GM21529 (cell line): Measurements from ENCODE around the gene PDE10A.
A peak's percentile ranks its signal among the peaks of the same experiment; 100 is the strongest.
"Not testable (repeated sequence)": the region's sequence is repeated elsewhere in the genome, so short reads cannot be mapped to it uniquely, and the experiment has no call there.

Source experiments
- ATAC-seq: cut with Tn5 transposase; IDR thresholded peaks from one replicate; pipeline ENCODE4 v1.9.1; 2021; ENCODE audit not compliant: unreplicated experiment

Gene PDE10A

DNA sequence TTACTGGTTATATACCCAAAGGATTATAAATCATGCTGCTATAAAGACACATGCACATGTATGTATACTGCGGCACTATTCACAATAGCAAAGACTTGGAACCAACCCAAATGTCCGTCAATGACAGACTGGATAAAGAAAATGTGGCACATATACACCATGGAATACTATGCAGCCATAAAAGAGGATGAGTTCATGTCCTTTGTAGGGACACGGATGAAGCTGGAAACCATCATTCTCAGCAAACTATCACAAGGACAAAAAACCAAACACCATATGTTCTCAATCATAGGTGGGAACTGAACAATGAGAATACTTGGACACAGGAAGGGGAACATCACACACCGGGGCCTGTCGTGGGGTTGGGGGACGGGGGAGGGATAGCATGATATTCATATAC is 104.9 kb downstream of the PDE10A start:
- ATAC-seq, result not testable (repeated sequence)

- ATAC-seq, result no peak
These were observed 105.4 kb downstream of the PDE10A start for GRCh38 chr6:165557674-165558073.

DNA sequence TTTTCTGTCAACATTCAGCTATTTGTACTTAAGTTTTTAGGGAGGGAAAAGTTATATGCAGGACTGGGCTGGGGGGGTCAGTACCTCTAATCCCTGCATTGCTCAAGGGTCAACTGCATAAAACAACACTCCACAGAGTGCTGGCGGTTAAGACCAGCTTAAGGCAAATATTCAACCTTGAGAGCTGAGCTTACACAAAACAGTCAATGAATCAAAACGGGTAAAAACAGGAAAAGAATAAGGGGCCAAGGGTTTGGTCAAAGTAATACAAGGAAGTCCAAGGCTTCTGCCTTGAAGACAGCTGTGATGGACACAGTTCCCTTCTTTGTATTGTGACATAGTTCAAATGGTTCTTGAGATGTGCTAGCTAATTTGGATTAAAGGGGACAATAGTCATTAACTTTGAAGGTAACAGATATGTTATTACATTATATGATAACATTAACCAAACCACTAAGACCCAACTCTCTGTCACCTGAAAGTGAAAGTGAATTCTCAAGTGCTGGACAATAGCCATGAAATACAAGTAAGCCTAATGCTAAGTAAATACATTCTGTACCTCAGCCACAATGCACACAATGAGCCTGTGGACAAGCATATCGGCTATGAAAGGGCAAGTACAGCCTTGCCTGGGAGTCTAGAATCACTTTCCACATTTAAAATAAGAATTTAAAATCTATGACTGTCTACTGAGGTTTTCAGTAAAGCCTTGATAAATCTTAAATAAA is 106.8 kb downstream of the PDE10A start:
- ATAC-seq, result no peak

DNA sequence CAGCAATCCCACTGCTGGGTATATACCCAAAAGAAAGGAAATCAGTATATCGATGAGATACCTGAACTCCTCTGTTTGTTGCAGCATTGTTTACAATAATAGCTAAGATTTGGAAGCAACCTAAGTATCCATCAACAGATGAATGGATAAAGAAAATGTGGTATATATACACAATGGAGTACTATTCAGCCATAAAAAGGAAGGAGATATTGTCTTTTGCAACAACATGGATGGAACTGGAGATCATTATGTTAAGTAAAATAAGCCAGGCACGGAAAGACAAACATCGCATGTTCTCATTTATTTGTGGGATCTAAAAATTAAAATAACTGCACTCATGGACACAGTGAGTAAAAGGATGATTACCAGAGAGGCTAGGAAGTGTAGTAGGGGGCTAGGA is 108.4 kb downstream of the PDE10A start:
- ATAC-seq, result not testable (repeated sequence)

GRCh38 chr6:165552248-165552736 is 110.7 kb downstream of the PDE10A start:
- no peak for ATAC-seq

DNA sequence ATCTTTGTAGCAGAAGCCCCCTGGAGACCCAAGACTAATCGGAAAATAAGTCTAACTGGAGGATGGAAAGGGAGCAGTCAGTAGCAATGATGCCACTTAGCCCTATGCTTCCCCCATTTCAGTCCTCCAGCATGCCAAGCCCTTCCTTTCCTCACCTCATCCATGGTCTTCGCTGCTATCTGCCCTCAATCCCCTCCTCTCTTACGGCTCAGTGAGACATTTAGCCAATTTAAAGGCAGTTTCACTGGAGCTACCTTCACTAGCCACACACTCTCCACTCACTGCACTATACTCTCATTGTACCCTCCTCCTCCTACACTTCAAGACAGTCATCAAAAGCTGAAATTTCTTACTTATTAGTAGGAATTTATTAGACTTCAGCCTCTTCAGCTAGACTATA is 111.2 kb downstream of the PDE10A start:
- ATAC-seq, result no peak

DNA sequence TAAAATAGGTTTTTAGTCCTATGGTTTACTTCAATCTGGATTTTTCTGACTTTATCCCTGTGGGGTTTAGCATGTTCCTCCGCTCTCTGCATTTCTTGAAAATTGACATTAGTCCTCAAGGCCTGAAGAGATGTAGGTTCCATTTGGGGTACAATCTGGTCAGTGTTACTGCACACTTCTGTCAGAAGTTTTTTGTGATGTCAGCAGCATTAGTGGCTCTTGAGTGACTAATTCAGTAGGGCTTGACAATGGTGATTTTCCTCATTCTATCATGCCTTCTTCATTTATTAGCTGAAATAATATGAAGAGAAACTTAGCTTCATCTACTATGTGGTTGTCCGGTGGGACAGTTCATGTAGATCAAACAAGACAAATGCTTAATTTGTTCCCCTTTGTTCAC is 114.6 kb downstream of the PDE10A start:
- ATAC-seq, result no peak

- ATAC-seq, result no peak
These were observed 117.2 kb downstream of the PDE10A start for GRCh38 chr6:165545806-165546205.

- ATAC-seq, result no peak
These were observed 119.3 kb downstream of the PDE10A start for GRCh38 chr6:165543781-165544180.

- no peak for ATAC-seq
These were observed 126.1 kb downstream of the PDE10A start for GRCh38 chr6:165536911-165537310.

GRCh38 chr6:165519316-165519715 is 143.7 kb downstream of the PDE10A start:
- no peak for ATAC-seq

GRCh38 chr6:165515963-165516624 is 146.9 kb downstream of the PDE10A start:
- no peak for ATAC-seq

GRCh38 chr6:165514621-165515020 is 148.4 kb downstream of the PDE10A start:
- ATAC-seq, result no peak

- peak; percentile 77 for ATAC-seq
These were observed 151.2 kb downstream of the PDE10A start for GRCh38 chr6:165511807-165512206.

- no peak for ATAC-seq
These were observed 154.6 kb downstream of the PDE10A start for GRCh38 chr6:165508321-165508869.

DNA sequence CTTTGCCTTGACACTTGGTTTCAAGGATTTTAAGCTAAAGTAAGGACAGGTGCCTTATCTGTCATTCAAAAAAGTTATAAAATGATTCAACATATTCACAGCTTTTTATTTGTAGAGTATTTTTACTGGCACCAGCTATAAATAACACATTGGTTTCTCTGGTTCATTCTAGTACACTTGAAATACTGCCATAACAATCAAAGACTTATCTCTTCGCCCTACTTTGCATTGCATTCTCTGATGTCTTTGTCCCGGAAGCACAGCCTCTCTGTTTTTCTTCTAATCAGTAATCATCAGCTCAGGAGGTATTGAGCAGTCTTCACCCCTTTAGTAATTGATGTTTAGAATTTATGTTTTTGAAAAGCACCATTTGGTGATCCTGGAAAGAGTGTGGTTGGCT is 156.4 kb downstream of the PDE10A start:
- no peak for ATAC-seq

- ATAC-seq, result not testable (repeated sequence)
These were observed 162.7 kb downstream of the PDE10A start for GRCh38 chr6:165500214-165500907.

GRCh38 chr6:165497472-165497871 is 165.6 kb downstream of the PDE10A start:
- ATAC-seq, result no peak

- no peak for ATAC-seq
These were observed 174.3 kb downstream of the PDE10A start for GRCh38 chr6:165488624-165489295.

DNA sequence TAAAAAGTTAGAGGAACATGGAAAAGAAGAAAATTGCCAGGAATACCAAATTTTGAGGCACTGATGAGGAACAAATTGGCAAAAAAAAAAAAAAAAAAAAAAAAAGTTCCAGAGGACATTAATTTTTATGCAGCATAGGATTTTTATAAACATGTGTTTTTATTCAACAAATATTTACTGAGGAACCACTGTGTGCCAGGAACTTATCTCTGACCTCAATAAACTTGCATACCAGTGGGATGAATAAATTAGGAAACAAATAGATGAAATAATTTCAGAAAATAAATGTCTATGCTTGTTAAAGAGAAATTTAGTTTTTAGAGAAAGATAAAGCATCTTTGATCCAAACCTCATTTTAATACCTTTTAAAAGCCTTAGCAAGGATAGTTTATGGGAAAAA is 175.1 kb downstream of the PDE10A start:
- ATAC-seq, result no peak

DNA sequence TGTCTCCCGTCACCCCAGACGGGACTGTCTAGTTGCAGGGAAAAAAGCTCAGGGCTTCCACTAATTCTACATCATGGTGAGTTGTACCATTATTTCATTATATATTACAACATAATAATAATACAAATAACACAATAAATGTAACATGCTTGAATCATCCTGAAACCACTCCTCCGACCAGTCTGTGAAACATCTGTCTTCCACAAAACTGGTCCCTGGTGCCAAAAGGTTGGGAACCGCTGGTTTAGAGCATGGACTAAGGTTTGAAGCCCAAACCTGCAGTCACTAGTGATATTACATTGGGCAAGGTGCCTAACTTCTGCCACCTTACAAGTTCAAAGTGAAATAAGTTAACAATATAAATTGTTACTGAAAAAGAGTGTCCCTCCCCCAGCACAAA is 175.7 kb downstream of the PDE10A start:
- ATAC-seq, result no peak
